Body of pancreas (tissue), 4 donors: Measurements from ENCODE around the gene OR1C1. TPM values are rescaled to one million over a fixed set of nuclear protein-coding genes. Genes with fewer than 3 reads are reported as not detected.
"Not testable (repeated sequence)": the region's sequence is repeated elsewhere in the genome, so short reads cannot be mapped to it uniquely, and the experiment has no call there.

Experiments used
- ATAC-seq: fragments of 150-250 bp; one replicate; pipeline ENCODE4 v1.9.1; 2016
- DNase-seq, 4 donors: peaks; one replicate each; pipeline ENCODE4 v3.0.0-alpha.2; 2019
- H3K27ac ChIP-seq, 4 donors: fragments of 200-600 bp; sonication (generic); 1 replicate in 3 of 4; 2 replicates in 1 of 4; pipeline versions ENCODE4 v1.5.1 to v1.6.1; 2016 to 2019; ENCODE audit warnings: mild to moderate bottlenecking in 1 of 4, mixed read lengths in 1 of 4, moderate library complexity in 1 of 4
- H3K27me3 ChIP-seq, 2 donors: fragments of 200-600 bp; sonication (generic); one replicate each; pipeline ENCODE4 v1.6.0; 2016; ENCODE audit warnings: mild to moderate bottlenecking in 1 of 2
- H3K36me3 ChIP-seq, 2 donors: fragments of 200-600 bp; sonication (generic); replicated peaks in 1 of 2; 2 replicates each; pipeline ENCODE4 v1.5.1; 2016; ENCODE audit warnings: low read depth in 2 of 2; ENCODE audit not compliant: insufficient read depth in 1 of 2
- H3K4me1 ChIP-seq: fragments of 200-600 bp; sonication (generic); one replicate; pipeline ENCODE4 v1.6.0; 2016
- H3K4me3 ChIP-seq, 2 donors: fragments of 200-600 bp; sonication (generic); 1 replicate in 1 of 2; 2 replicates in 1 of 2; pipeline ENCODE4 v1.5.1; 2016 to 2019
- H3K9me3 ChIP-seq, 3 donors: fragments of 200-600 bp; sonication (generic); 1 replicate in 2 of 3; 2 replicates in 1 of 3; pipeline ENCODE4 v1.5.1; 2016
- POLR2A ChIP-seq, 3 donors: fragments of 450-650 bp; IDR thresholded peaks; one replicate each; pipeline ENCODE4 v1.6.1; 2016; ENCODE audit warnings: antibody characterized with exemption in 3 of 3, mild to moderate bottlenecking in 2 of 3
- WGBS, 2 donors: methylation state at CpG; one replicate each; pipeline ENCODE4 v1.1.5; 2017; 5-methylcytosine and 5-hydroxymethylcytosine counted together
- intact Hi-C: fragments of 100-400 bp; cut with DNase I; formaldehyde crosslinking; loops from one replicate; pipeline ENCODE4 v1.15.1; 2023
- total RNA-seq, 2 donors: library from RNA; depleted of rRNA; stranded (reverse); fragments of >200 nt; gene quantifications; one replicate each; pipeline ENCODE4 v1.1.0, GENCODE V29; 2016
- TF ChIP-seq, protein P1 (sequence below), 7 experiments: fragments of 450-650 bp in 4 of 7; fragments of 200-600 bp in 3 of 7; sonication (generic) in 3 of 7; IDR thresholded peaks; one replicate each; pipeline ENCODE4 v1.5.1; 2016 to 2019; ENCODE audit warnings: antibody characterized with exemption in 7 of 7

Gene OR1C1, protein sequence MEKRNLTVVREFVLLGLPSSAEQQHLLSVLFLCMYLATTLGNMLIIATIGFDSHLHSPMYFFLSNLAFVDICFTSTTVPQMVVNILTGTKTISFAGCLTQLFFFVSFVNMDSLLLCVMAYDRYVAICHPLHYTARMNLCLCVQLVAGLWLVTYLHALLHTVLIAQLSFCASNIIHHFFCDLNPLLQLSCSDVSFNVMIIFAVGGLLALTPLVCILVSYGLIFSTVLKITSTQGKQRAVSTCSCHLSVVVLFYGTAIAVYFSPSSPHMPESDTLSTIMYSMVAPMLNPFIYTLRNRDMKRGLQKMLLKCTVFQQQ
- not detected for total RNA-seq

DNA sequence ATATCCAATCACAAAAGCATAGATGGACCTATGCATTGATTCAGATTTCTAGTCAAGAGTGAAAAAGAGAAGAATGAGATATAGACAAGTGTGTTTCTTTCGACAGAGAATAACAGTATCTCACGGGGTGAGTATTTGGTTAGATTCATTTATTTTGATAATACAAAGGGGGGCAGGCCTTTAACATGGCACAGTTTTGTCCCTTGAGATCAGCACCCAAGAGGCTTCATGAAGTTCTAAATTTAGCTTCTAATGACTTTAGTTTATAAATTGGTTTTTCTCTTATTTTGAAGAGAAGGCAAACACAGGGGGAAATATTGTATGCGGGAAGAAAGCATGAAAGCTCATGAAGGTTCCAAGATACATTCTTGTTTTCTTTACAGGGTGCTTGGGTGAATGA lies at the start of gene OR1C1:
TSS of gene OR1C1 (minus strand) at position 101 of the 400 bp plus-strand sequence. CDS start 2,150 bp downstream, outside the sequence.
- Histone ChIP-seq H3K27ac (no peak within 1 kb of the TSS), H3K4me1 (no peaks in the 10 kb centered on the region), H3K27me3 (no peaks in the 10 kb centered on the region), H3K4me3 (no peak within 1 kb of the TSS), H3K9me3 (no peaks in the 10 kb centered on the region), H3K36me3 (no peaks in the 10 kb centered on the region)
- ATAC-seq (no peak), DNase-seq (no peak)
- WGBS, 2 donors, result 82 to 85% methylated on average over 3 of the region's 3 CpGs
- TF ChIP-seq POLR2A (IDR thresholded peaks at IDR 0.05), result no peak
- TF ChIP-seq, protein P1, sequence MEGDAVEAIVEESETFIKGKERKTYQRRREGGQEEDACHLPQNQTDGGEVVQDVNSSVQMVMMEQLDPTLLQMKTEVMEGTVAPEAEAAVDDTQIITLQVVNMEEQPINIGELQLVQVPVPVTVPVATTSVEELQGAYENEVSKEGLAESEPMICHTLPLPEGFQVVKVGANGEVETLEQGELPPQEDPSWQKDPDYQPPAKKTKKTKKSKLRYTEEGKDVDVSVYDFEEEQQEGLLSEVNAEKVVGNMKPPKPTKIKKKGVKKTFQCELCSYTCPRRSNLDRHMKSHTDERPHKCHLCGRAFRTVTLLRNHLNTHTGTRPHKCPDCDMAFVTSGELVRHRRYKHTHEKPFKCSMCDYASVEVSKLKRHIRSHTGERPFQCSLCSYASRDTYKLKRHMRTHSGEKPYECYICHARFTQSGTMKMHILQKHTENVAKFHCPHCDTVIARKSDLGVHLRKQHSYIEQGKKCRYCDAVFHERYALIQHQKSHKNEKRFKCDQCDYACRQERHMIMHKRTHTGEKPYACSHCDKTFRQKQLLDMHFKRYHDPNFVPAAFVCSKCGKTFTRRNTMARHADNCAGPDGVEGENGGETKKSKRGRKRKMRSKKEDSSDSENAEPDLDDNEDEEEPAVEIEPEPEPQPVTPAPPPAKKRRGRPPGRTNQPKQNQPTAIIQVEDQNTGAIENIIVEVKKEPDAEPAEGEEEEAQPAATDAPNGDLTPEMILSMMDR (IDR thresholded peaks at IDR 0.05), result no peak
- intact Hi-C loops, result no loop called here

DNA sequence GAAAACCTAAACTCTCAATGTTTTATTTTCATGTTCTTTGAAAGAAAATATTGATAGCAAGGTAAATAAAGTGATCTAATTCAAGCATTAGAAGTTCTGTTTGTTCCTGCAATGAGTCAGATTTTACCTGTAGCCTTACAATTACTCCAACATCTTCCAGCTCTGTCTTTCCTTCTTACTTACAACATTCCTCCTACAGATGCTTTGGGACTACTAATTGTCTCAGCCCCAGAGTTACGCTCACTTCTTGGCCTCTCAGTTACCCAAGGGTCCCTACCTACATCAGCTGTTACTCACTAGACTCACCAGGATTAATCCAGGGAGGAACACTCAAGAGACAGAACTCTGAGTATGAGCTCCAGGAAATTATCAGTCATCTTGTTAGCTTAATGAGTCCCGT lies 37.2 kb upstream of the OR1C1 start:
- DNase-seq (no peak), ATAC-seq (no peak)
- Histone ChIP-seq H3K27ac (no peak overlapping the region), H3K9me3 (no peaks in the 10 kb centered on the region), H3K4me1 (no peaks in the 10 kb centered on the region), H3K27me3 (no peaks in the 10 kb centered on the region), H3K36me3 (no peaks in the 10 kb centered on the region), H3K4me3 (no peak overlapping the region)
- 15 to 20% methylated on average over 2 of the region's 2 CpGs for WGBS, 2 donors
- TF ChIP-seq, protein P1 (IDR thresholded peaks at IDR 0.05), result no peak
- TF ChIP-seq POLR2A (IDR thresholded peaks at IDR 0.05), result no peak
- intact Hi-C loops, result no loop called here

DNA sequence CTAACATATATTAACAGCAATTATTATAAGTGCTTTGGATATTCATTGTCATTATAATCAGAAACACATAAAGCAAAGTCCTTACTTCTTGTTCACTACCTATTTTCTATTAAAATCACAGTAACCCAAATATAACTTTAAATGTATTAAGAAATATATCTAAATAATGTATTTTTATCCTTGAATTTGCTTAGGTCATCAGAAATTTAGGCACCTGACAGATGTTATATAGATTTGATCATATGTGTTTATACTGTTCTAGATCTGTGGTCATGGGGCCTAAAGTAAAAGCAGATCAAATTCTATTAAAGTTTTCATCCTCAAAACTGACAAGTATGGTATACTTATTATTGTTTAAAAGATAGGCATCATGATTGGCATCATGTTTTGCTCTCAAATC lies 9.2 kb upstream of the OR1C1 start:
- H3K36me3 ChIP-seq, result no peaks in the 10 kb centered on the region
- no peaks in the 10 kb centered on the region for H3K27me3 ChIP-seq
- DNase-seq (no peak), ATAC-seq (no peak)
- no peaks in the 10 kb centered on the region for H3K4me1 ChIP-seq
- intact Hi-C loops, result no loop called here
- no peak overlapping the region for H3K4me3 ChIP-seq
- H3K9me3 ChIP-seq, result no peaks in the 10 kb centered on the region
- TF ChIP-seq POLR2A (IDR thresholded peaks at IDR 0.05), result no peak
- TF ChIP-seq, protein P1 (IDR thresholded peaks at IDR 0.05), result no peak
- H3K27ac ChIP-seq, result no peak overlapping the region

DNA sequence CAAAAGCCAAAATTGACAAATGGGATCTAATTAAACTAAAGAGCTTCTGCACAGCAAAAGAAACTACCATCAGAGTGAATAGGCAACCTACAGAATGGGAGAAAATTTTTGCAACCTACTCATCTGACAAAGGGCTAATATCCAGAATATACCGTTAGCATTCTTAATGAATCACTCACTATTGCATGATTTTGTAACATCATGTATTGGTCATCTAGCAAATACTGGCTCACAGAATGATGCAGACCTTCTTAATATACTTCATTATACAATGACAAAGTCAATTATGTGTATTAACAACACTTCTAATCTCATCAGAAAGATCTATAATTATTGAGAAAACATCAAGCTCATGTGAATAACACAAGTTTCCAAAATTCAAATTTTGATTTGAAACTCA lies 6.0 kb downstream of the OR1C1 start:
- H3K9me3 ChIP-seq, H3K4me1 ChIP-seq, DNase-seq, H3K27me3 ChIP-seq, ATAC-seq, H3K27ac ChIP-seq, H3K36me3 ChIP-seq, H3K4me3 ChIP-seq, intact Hi-C loops: not testable (repeated sequence)
- 81 to 85% methylated on average over 1 of the region's 1 CpG for WGBS, 2 donors

DNA sequence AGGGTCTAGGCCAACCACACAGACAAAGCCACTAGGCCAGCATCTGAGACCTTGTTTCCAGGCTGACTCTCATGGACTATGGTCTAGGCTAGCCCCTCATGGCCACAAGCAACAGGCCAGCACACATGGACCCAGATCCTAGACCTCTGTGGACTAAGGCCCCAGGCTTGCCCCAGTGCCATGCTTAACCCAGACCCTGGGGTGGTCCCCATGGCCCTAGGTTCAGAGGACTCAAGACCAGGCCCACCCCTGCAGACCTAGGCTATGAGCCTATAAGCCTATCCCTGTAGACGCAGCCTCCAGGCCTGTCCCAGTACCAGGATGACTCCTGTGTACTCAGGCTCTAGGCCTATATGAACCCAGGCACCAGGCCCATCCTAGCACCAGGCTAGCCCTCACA lies 10.5 kb downstream of the OR1C1 start:
- ATAC-seq (no peak), DNase-seq (no peak)
- no peak overlapping the region for H3K4me3 ChIP-seq
- intact Hi-C loops, result no loop called here
- H3K4me1 ChIP-seq, result no peaks in the 10 kb centered on the region
- H3K9me3 ChIP-seq, result no peaks in the 10 kb centered on the region
- H3K27ac ChIP-seq, result no peak overlapping the region
- 83 to 90% methylated on average over 1 of the region's 1 CpG for WGBS, 2 donors
- H3K36me3 ChIP-seq, result no peaks in the 10 kb centered on the region
- no peaks in the 10 kb centered on the region for H3K27me3 ChIP-seq
- no peak for TF ChIP-seq POLR2A (IDR thresholded peaks at IDR 0.05)
- TF ChIP-seq, protein P1 (IDR thresholded peaks at IDR 0.05), result no peak
